Stromal cell of bone marrow (primary cell): Measurements from ENCODE around the gene LTF.
"Not testable (repeated sequence)": the region's sequence is repeated elsewhere in the genome, so short reads cannot be mapped to it uniquely, and the experiment has no call there.

Experiments
- DNase-seq: peaks from one replicate; pipeline ENCODE4 v3.0.0-alpha.2; 2012; ENCODE audit warnings: low read depth

LTF gene

GRCh38 chr3:46464326-46465195 is at the start of gene LTF:
TSS of gene LTF (minus strand) at chr3:46464905. CDS start at chr3:46464867, 38 bp downstream.
- DNase-seq = no peak

GRCh38 chr3:46512191-46512749 is 47.6 kb upstream of the LTF start:
- no peak for DNase-seq

GRCh38 chr3:46509661-46510187 is 45.0 kb upstream of the LTF start:
- no peak for DNase-seq

- DNase-seq = no peak
These were observed 44.3 kb upstream of the LTF start for GRCh38 chr3:46508850-46509591.

GRCh38 chr3:46506526-46506925 is 41.8 kb upstream of the LTF start:
- DNase-seq = no peak

- no peak for DNase-seq
These were observed 41.2 kb upstream of the LTF start for GRCh38 chr3:46505953-46506352.

GRCh38 chr3:46504789-46505188 is 40.1 kb upstream of the LTF start:
- DNase-seq = no peak

- DNase-seq = no peak
These were observed 38.6 kb upstream of the LTF start for GRCh38 chr3:46503200-46503874.

- DNase-seq = no peak
These were observed 37.0 kb upstream of the LTF start for GRCh38 chr3:46501702-46502101.

- peak; percentile 31 for DNase-seq
These were observed 36.2 kb upstream of the LTF start for GRCh38 chr3:46500656-46501635.

GRCh38 chr3:46498916-46499519 is 34.3 kb upstream of the LTF start:
- no peak for DNase-seq

GRCh38 chr3:46497556-46498265 is 33.0 kb upstream of the LTF start, which contains the start of gene RTP3:
TSS of gene RTP3 (plus strand) at chr3:46497976. CDS start at chr3:46498063, 87 bp downstream.
- DNase-seq = no peak

GRCh38 chr3:46496746-46497555 is 32.2 kb upstream of the LTF start:
- DNase-seq = no peak

GRCh38 chr3:46495901-46496456 is 31.3 kb upstream of the LTF start:
- DNase-seq = peak; percentile 19

GRCh38 chr3:46494491-46494890 is 29.8 kb upstream of the LTF start:
- not testable (repeated sequence) for DNase-seq

GRCh38 chr3:46492890-46493547 is 28.3 kb upstream of the LTF start:
- DNase-seq = no peak

GRCh38 chr3:46491089-46492070 is 26.7 kb upstream of the LTF start:
- peak; percentile 16 for DNase-seq
